Suprapubic skin (tissue), 4 donors: ENCODE data around the gene PROSER2. TPM values are rescaled to one million over a fixed set of nuclear protein-coding genes. Genes with fewer than 3 reads are reported as not detected.

Experiments
- DNase-seq, 2 donors: peaks; one replicate each; pipeline ENCODE4 v3.0.0-alpha.2; 2019; ENCODE audit warnings: low spot score in 2 of 2
- H3K27ac ChIP-seq: fragments of 200-600 bp; sonication (generic); one replicate; pipeline ENCODE4 v1.5.1; 2019
- H3K27me3 ChIP-seq: fragments of 200-600 bp; sonication (generic); one replicate; pipeline ENCODE4 v1.5.1; 2019
- H3K36me3 ChIP-seq: fragments of 200-600 bp; sonication (generic); one replicate; pipeline ENCODE4 v1.5.1; 2019
- H3K4me1 ChIP-seq: fragments of 200-600 bp; sonication (generic); one replicate; pipeline ENCODE4 v1.5.1; 2019
- H3K4me3 ChIP-seq: fragments of 200-600 bp; sonication (generic); one replicate; pipeline ENCODE4 v1.5.1; 2019; ENCODE audit warnings: mild to moderate bottlenecking
- H3K9me3 ChIP-seq: fragments of 200-600 bp; sonication (generic); one replicate; pipeline ENCODE4 v1.5.1; 2019
- EP300 ChIP-seq: sonication (generic); formaldehyde crosslinking; IDR thresholded peaks from one replicate; pipeline ENCODE4 v1.6.1; 2017; ENCODE audit warnings: antibody characterized with exemption
- POLR2A ChIP-seq, 2 donors: fragments of 450-650 bp; IDR thresholded peaks; one replicate each; pipeline ENCODE4 v1.6.1; 2017; ENCODE audit warnings: antibody characterized with exemption in 2 of 2, mild to moderate bottlenecking in 2 of 2, moderate library complexity in 2 of 2
- POLR2AphosphoS5 ChIP-seq, 3 donors: sonication (generic); formaldehyde crosslinking; IDR thresholded peaks; one replicate each; pipeline ENCODE4 v1.6.1; 2017; ENCODE audit warnings: antibody characterized with exemption in 3 of 3
- WGBS: methylation state at CpG from one replicate; pipeline ENCODE4 v1.1.5; 2018; 5-methylcytosine and 5-hydroxymethylcytosine counted together
- total RNA-seq, 4 donors: library from RNA; depleted of rRNA; stranded (reverse); fragments of >200 nt; gene quantifications; one replicate each; pipeline ENCODE4 v1.1.0, GENCODE V29; 2016

The PROSER2 gene
- total RNA-seq, 4 donors from 2014 or later = 5.6 to 8.5 (median 6.3) TPM

DNA sequence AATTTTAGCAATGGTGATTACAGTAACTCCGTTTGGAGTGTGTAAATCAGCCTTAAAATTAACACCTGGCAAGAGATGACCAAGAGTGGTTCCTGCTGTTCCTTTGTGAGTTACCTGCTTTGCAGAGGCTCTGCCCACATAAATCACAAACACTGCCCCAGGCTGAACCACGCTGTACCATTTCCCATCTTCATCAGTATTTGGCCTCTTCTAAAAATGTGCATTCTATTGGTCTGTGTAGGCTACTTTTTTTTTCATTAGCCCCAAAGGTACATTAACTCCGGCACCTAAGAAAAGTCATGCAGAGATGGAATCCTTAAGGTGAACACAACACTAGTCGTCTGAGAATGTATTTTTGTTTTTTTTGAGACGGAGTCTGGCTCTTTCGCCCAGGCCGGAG lies 96.1 kb downstream of the PROSER2 start:
- Histone ChIP-seq H3K36me3 (peaks cover 42% of the 10 kb centered on the region), H3K27me3 (no peaks in the 10 kb centered on the region), H3K27ac (no peak overlapping the region), H3K4me3 (no peak overlapping the region), H3K9me3 (no peaks in the 10 kb centered on the region), H3K4me1 (no peaks in the 10 kb centered on the region)
- no peak for DNase-seq
- TF ChIP-seq POLR2A (IDR thresholded peaks at IDR 0.05) = no peak
- no peak for TF ChIP-seq EP300
- no peak for TF ChIP-seq POLR2AphosphoS5 (IDR thresholded peaks at IDR 0.05)
- WGBS = 80% methylated on average over 7 of the region's 7 CpGs

Other genes with a start within 250 kb of the PROSER2 start
- 10 to 100 TPM; 23.2 to 33.8 (median 27.7) TPM for gene USP6NL, start 211.7 kb upstream of the PROSER2 start, total RNA-seq
- 10 to 100 TPM; 47.5 to 92.8 (median 76.6) TPM for gene ECHDC3, start 81.0 kb upstream of the PROSER2 start, total RNA-seq
- 10 to 100 TPM; 15.6 to 31.9 (median 16.1) TPM for gene UPF2, start 219.5 kb downstream of the PROSER2 start, total RNA-seq
- gene DHTKD1, start 245.6 kb downstream of the PROSER2 start, total RNA-seq = 10 to 100 TPM in 3 of 4 donors, 1 to 10 TPM in 1; 9.1 to 21.2 (median 18.3) TPM